Spinal cord (tissue), 10 donors: ENCODE data around the gene EEF1AKMT3. TPM values are rescaled to one million over a fixed set of nuclear protein-coding genes. Genes with fewer than 3 reads are reported as not detected.

ENCODE experiments used
- DNase-seq, 6 donors: peaks; one replicate each; pipeline versions ENCODE4 v3.0.0 to v3.0.0-alpha.2; 2013 to 2015; ENCODE audit warnings: low spot score in 6 of 6, low read depth in 4 of 6
- H3K27ac ChIP-seq: one replicate; pipeline ENCODE4 v1.5.1; 2013; ENCODE audit warnings: low read depth, low read length, control low read depth
- H3K27me3 ChIP-seq: one replicate; pipeline ENCODE4 v1.6.1; 2013; ENCODE audit warnings: low read length; ENCODE audit not compliant: control insufficient read depth, insufficient read depth
- H3K36me3 ChIP-seq: one replicate; pipeline ENCODE4 v1.6.1; 2013; ENCODE audit warnings: low read length; ENCODE audit not compliant: control insufficient read depth, insufficient read depth
- H3K4me1 ChIP-seq: one replicate; pipeline ENCODE4 v1.6.1; 2013; ENCODE audit warnings: low read length; ENCODE audit not compliant: control insufficient read depth, insufficient read depth
- H3K4me3 ChIP-seq: one replicate; pipeline ENCODE4 v1.5.1; 2013; ENCODE audit warnings: low read depth, low read length, control low read depth
- H3K9me3 ChIP-seq: one replicate; pipeline ENCODE4 v1.6.1; 2013; ENCODE audit warnings: low read length; ENCODE audit not compliant: control insufficient read depth, insufficient read depth
- WGBS: methylation state at CpG from one replicate; pipeline ENCODE4 v1.1.5; 2013; ENCODE audit warnings: missing lambda C conversion rate; ENCODE audit not compliant: insufficient coverage; 5-methylcytosine and 5-hydroxymethylcytosine counted together
- polyA plus RNA-seq, 2 donors: library from polyadenylated mRNA; unstranded; fragments of 120-200 nt; gene quantifications; one replicate each; pipeline ENCODE4 v1.2.1, GENCODE V29; 2013; ENCODE audit not compliant: insufficient read length in 2 of 2
- total RNA-seq, 2 donors: library from RNA; depleted of rRNA in 1 of 2; stranded (reverse); fragments of 120-200 nt in 1 of 2; fragments of >200 nt in 1 of 2; gene quantifications; one replicate each; pipeline versions ENCODE4 v1.2.3 to v1.2.4, GENCODE V29; 2013 to 2014
- donor health status: healthy.

EEF1AKMT3 gene
- total and polyA plus RNA-seq, 4 donors = 4.7 to 6.1 (median 5.7) TPM

- Histone ChIP-seq H3K36me3 (peaks cover 5% of the 10 kb centered on the region), H3K4me3 (no peak overlapping the region), H3K4me1 (peaks cover 54% of the 10 kb centered on the region), H3K27ac (no peak overlapping the region), H3K9me3 (no peaks in the 10 kb centered on the region), H3K27me3 (peaks cover 53% of the 10 kb centered on the region)
- WGBS = 62% methylated on average over 4 of the region's 5 CpGs
- peak in 1 of 6 donors; percentile 69 for DNase-seq
Measured at GRCh38 chr12:57740656-57741412, 31.6 kb upstream of the EEF1AKMT3 start.

GRCh38 chr12:57741413-57741789, 31.0 kb upstream of the EEF1AKMT3 start:
- DNase-seq = no peak
- Histone ChIP-seq H3K4me1 (peaks cover 49% of the 10 kb centered on the region), H3K36me3 (peaks cover 5% of the 10 kb centered on the region), H3K27me3 (peaks cover 48% of the 10 kb centered on the region), H3K9me3 (no peaks in the 10 kb centered on the region), H3K27ac (no peak overlapping the region), H3K4me3 (no peak overlapping the region)
- no CpG with 5 or more reads among the region's 1 CpG for WGBS

GRCh38 chr12:57741844-57742738, 30.3 kb upstream of the EEF1AKMT3 start:
- DNase-seq = no peak
- no peaks in the 10 kb centered on the region for H3K9me3 ChIP-seq
- WGBS = 59% methylated on average over 13 of the region's 14 CpGs
- H3K27ac ChIP-seq = no peak overlapping the region
- H3K4me3 ChIP-seq = no peak overlapping the region
- H3K27me3 ChIP-seq = peaks cover 41% of the 10 kb centered on the region
- H3K4me1 ChIP-seq = peaks cover 42% of the 10 kb centered on the region
- peaks cover 9% of the 10 kb centered on the region for H3K36me3 ChIP-seq

GRCh38 chr12:57743769-57744168, 28.6 kb upstream of the EEF1AKMT3 start:
- peaks cover 22% of the 10 kb centered on the region for H3K36me3 ChIP-seq
- peaks cover 34% of the 10 kb centered on the region for H3K4me1 ChIP-seq
- no CpG with 5 or more reads among the region's 2 CpGs for whole genome bisulfite sequencing
- H3K9me3 ChIP-seq = no peaks in the 10 kb centered on the region
- H3K27ac ChIP-seq = no peak overlapping the region
- peaks cover 29% of the 10 kb centered on the region for H3K27me3 ChIP-seq
- DNase-seq = no peak
- H3K4me3 ChIP-seq = no peak overlapping the region

- 8% methylated on average over 15 of the region's 21 CpGs for WGBS
- peaks cover 28% of the 10 kb centered on the region for H3K4me1 ChIP-seq
Measured at GRCh38 chr12:57744194-57744776, 28.1 kb upstream of the EEF1AKMT3 start.

GRCh38 chr12:57744777-57745484, 27.5 kb upstream of the EEF1AKMT3 start, which contains the start of gene TSPAN31:
TSS of gene TSPAN31 (plus strand) at chr12:57745039. CDS start at chr12:57745155, 116 bp downstream.
- 0% methylated on average over 20 of the region's 29 CpGs for WGBS
- Histone ChIP-seq H3K9me3 (no peaks in the 10 kb centered on the region), H3K36me3 (peaks cover 33% of the 10 kb centered on the region), H3K4me3 (peak within 1 kb of the TSS; percentile 98), H3K4me1 (peaks cover 22% of the 10 kb centered on the region), H3K27me3 (peaks cover 17% of the 10 kb centered on the region), H3K27ac (peak within 1 kb of the TSS; percentile 99)
- DNase-seq = peak; percentile 94 to 100 (median 98)

More at GRCh38 chr12:57744194-57744776, 28.1 kb upstream of the EEF1AKMT3 start:
- Histone ChIP-seq H3K36me3 (peaks cover 27% of the 10 kb centered on the region), H3K27me3 (peaks cover 24% of the 10 kb centered on the region), H3K4me3 (peak overlapping the region; percentile 98), H3K9me3 (no peaks in the 10 kb centered on the region), H3K27ac (peak overlapping the region; percentile 99)
- no peak for DNase-seq

- no peaks in the 10 kb centered on the region for H3K9me3 ChIP-seq
- peaks cover 12% of the 10 kb centered on the region for H3K27me3 ChIP-seq
- H3K4me1 ChIP-seq = peaks cover 18% of the 10 kb centered on the region
- no peak for DNase-seq
- H3K4me3 ChIP-seq = peak overlapping the region; percentile 98
- peak overlapping the region; percentile 99 for H3K27ac ChIP-seq
- peaks cover 38% of the 10 kb centered on the region for H3K36me3 ChIP-seq
- WGBS = 43% methylated on average over 7 of the region's 8 CpGs
Measured at GRCh38 chr12:57745485-57745881, 26.9 kb upstream of the EEF1AKMT3 start.

GRCh38 chr12:57746025-57746424, 26.4 kb upstream of the EEF1AKMT3 start:
- peak overlapping the region; percentile 99 for H3K27ac ChIP-seq
- H3K4me3 ChIP-seq = peak overlapping the region; percentile 98
- H3K9me3 ChIP-seq = no peaks in the 10 kb centered on the region
- H3K27me3 ChIP-seq = peaks cover 6% of the 10 kb centered on the region
- DNase-seq = no peak
- H3K36me3 ChIP-seq = peaks cover 41% of the 10 kb centered on the region
- H3K4me1 ChIP-seq = peaks cover 19% of the 10 kb centered on the region
- WGBS = 89% methylated on average over 1 of the region's 3 CpGs

GRCh38 chr12:57749061-57749460, 23.4 kb upstream of the EEF1AKMT3 start:
- Histone ChIP-seq H3K4me3 (no peak overlapping the region), H3K36me3 (peaks cover 41% of the 10 kb centered on the region), H3K9me3 (no peaks in the 10 kb centered on the region), H3K4me1 (peaks cover 24% of the 10 kb centered on the region), H3K27ac (no peak overlapping the region), H3K27me3 (no peaks in the 10 kb centered on the region)
- no peak for DNase-seq
- 97% methylated on average over 5 of the region's 5 CpGs for WGBS
